SK-N-DZ (cell line): ENCODE data around the gene ZNF174.

Experiments used
- DNase-seq: peaks from one replicate; pipeline ENCODE4 v3.0.0-alpha.2; 2015; ENCODE audit warnings: low spot score

ZNF174 gene

DNA sequence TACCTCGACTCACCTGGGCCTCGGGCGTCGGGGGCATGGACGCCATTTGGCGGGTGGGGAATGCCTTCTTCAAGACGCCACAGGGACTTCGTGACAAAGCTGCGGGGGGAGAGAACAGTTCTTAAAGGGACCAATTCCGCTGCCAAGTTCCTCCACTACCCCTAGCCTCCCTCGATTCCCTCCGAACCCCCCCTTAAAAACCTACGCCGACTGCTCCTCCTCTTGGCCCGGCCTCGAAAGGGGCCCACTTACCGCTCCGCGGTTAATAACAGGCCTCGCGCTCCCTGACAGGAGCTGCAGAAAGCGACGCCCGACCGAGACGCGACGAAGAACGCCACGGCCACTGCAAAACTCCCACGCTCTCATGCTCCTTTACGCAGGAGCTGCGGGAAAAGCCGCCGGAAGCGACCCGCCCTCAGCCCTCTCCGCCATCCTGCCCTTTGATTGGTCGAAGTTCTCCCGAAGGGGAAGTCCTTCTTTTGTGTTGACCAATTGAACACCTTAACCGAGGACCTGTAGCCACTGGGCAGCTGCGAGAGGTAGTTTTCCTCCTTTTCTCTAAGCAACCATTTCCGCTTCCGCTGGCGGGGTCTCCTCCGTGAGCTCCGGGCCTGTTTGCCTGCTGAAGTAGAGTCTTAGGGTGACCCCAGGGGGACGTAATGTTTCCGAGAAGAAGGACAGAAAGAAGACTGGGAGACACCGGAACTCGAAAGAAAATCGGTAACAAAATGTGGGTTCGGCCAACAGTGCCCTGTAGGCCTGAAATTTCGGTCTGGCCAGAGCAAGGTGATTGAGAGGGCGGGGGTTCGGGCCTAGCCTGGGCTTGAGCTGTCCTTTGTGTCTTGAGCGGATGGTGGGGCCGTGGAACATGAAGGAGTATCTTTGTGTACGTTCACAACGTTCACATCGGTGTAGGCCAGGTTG lies 42.4 kb downstream of the ZNF174 start, which contains the start of the genes NAA60 and ZNF597:
NAA60 (plus strand) TSS at position 573 of the 924 bp plus-strand sequence. CDS start 32,548 bp downstream, outside the sequence.
ZNF597 (minus strand) TSS at position 397 of the 924 bp plus-strand sequence; CDS start at position 46, 351 bp downstream.
- peak; percentile 94 for DNase-seq

DNA sequence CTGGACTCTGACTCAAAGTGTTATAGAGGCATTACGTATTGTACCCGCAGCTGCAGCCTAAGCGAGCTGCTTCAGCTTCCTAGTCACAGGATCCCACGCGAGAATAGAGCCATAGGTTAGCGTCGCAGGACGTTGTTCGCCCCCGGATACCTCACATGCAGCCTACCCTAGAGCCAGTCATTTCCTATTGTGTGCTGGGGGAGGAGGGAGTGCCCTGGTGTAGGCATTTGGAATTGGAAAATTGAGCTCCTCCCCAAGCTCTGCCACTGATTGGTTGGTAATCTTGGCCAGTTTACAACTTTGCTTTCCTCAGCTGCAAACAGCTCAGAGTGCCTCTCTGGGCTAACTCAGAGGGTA lies 43.0 kb downstream of the ZNF174 start:
- no peak for DNase-seq

DNA sequence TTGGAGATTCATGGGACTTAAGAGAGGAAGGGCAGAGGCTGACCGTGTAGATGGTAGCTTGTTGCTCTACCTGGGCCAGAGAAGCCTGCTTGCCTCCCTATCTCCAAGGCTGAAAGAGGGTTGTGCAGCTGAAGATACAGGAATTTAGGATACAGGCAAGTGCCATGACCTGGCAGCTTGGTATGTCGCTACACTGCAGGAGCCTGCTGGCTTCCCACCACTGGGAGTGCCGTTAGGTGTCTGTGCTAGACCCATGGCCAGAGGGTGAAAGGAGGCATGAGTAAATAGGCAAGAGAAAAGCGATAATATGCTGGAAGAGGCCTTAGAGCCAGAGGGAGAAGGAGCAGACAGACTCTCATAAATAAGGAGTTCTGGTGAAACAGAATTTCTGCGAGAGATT lies 53.1 kb downstream of the ZNF174 start:
- DNase-seq, result no peak

DNA sequence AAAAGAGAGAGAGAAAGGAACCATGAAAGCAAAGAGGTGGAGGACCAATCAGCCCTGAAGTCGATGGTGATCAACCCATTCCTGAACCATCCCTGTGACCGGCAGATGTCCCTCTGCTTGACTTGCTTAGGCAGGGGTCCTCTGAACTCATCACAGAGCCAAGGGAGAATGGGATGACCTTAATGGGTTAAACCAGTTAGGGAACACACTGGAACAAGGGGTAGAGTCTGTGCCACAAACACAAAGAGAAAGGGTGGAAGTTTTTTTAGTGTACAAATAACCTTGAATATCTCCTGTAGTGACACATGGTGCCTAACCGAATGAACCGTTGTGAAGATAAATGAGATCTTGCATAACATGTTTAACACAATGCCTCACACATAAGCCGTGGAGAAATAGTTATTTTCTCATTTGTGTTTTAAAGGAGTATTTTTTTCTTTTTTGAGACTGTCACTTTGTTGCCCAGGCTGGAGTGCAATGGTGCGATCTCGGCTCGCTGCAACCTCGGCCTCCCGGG lies 53.7 kb downstream of the ZNF174 start:
- no peak for DNase-seq

DNA sequence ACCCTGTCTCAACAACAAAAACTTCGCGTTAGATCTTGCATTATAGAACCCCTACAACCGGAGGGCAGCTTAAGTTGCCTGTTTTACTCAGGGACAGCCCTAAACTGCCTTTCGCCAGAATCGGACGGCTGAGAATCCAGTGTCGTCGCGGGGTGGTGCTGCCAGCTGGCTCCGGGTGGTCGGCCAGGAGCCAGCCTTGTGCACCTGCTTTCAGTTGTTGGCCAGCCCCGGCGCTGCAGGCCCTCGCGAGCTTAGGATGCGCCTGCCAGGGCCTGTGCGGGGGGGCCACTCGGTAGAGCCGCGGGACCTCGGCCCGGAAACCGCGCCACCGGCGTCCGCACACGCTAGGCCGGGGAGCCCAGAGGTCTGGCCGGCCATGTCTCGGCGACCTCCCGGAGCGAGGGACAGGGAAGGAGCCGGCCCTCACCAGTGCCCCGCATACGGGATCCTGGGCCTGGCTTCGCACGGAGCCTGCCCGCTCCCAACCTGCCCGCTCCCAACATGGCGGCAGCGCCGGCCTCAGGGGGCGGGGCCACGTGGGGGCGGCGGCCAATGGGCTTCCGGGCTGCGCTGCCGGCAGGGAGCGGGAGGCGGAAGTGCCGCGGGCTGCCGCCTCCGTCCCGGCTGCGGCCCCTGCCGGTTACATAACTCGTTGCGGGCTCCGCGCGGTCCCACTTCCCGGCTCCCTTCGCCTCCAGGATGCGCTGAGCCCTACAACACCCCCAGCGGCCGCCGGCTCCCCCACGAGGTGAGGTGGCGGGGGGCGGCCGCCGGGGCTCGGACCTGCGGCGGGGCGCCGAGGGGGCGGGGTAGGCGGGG lies 56.6 kb downstream of the ZNF174 start:
- peak; percentile 90 for DNase-seq

DNA sequence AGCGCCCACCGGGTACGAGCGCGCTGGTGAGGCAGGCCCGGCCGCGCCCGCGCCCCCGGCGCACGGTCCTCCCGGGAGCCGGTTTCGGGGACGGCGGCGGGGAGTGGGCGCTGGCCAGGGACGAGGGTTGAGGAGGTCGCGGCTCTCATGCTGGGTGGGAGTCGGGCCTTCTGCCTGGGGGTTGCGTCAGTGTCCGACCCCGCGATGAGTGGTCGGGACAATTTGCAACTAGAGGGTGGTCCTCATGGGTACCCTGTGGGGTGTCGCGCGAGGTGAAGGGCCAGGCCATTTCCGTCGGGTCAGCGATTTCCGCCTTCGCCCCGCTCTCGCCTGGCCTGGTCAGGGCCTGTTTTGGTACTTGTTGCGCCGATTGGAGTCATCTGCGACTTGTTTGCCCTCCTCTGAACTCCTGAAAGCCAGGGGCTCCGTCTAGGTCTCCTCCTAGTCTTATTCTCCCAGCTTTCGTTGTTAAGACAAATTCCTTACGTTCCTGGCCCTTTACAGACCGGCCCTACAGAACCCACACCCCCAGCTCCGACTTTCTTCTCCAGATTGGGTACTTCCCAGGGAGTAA lies 57.4 kb downstream of the ZNF174 start:
- no peak for DNase-seq

DNA sequence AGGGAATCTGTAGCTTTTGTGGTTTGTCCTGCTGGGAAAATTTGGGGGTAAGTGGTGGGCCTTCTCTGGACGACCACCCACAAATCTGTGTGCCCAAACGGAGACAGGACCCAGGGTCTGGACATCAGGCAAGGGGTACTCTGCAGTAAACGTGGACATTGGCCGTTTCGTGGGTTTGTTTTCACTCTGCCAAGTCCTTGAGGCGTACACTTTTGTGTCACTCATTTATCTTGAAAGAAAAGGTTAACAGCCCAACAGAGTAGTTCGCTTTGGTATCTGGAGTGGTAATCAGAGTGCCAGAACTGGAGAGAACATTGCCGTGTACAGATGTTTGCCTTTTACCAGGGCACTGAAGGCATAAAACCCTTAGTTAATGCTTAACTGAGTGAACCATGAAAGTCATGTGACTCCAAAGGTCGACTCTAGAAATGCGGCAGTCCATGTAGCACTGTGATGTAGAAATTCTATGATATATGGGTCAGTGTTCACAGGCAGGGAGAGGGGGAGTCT lies 57.9 kb downstream of the ZNF174 start:
- DNase-seq, result no peak
